PC-9 (cell line): ENCODE results near the gene GAL3ST3.

Source experiments
- EZH2 ChIP-seq: fragments of 200-600 bp; sonication (generic); IDR thresholded peaks from 2 replicates; pipeline ENCODE4 v1.8.0; 2017; ENCODE audit warnings: antibody characterized with exemption, low read depth
- TF ChIP-seq, protein P1 (sequence below): fragments of 200-600 bp; sonication (generic); conservative IDR thresholded peaks from 2 replicates; pipeline ENCODE4 v1.6.1; 2017; ENCODE audit warnings: mixed run types, antibody characterized with exemption, mild to moderate bottlenecking, moderate library complexity

DNA sequence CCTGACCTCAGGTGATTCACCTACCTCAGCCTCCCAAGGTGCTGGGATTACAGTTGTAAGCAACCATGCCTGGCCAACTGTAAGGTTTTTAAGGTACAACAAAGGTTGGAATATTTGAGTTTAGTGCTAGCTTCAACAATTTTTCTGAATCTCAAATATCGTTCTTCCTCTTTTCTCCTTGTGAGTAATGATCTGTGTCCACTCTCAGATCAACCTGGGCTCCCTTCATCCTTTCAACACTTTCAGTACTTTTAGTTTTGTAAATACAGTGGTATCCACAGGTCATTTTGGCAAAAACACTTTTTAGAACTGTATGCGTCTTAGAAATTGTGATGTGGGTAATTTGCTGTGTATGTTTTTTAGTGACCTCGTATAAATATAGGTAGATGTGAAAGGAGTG, 29.0 kb upstream of the GAL3ST3 start:
- TF ChIP-seq, protein P1, sequence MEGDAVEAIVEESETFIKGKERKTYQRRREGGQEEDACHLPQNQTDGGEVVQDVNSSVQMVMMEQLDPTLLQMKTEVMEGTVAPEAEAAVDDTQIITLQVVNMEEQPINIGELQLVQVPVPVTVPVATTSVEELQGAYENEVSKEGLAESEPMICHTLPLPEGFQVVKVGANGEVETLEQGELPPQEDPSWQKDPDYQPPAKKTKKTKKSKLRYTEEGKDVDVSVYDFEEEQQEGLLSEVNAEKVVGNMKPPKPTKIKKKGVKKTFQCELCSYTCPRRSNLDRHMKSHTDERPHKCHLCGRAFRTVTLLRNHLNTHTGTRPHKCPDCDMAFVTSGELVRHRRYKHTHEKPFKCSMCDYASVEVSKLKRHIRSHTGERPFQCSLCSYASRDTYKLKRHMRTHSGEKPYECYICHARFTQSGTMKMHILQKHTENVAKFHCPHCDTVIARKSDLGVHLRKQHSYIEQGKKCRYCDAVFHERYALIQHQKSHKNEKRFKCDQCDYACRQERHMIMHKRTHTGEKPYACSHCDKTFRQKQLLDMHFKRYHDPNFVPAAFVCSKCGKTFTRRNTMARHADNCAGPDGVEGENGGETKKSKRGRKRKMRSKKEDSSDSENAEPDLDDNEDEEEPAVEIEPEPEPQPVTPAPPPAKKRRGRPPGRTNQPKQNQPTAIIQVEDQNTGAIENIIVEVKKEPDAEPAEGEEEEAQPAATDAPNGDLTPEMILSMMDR = no peak
- TF ChIP-seq EZH2 = no peak
